ENCODE data around the gene SH3RF3. TPM values are rescaled to one million over a fixed set of nuclear protein-coding genes. Genes with fewer than 3 reads are reported as not detected.

Gene SH3RF3
- total RNA-seq, 2 donors from 2014 or later = 8.0 to 8.8 TPM

- H3K27ac ChIP-seq = no peak overlapping the region
- peak; percentile 36 for DNase-seq (ENCODE audit: low spot score)
- no peaks in the 10 kb centered on the region for H3K36me3 ChIP-seq
- H3K9me3 ChIP-seq = no peaks in the 10 kb centered on the region
- TF ChIP-seq CTCF (IDR thresholded peaks at IDR 0.05) = no peak
- H3K4me3 ChIP-seq = no peak overlapping the region
- H3K4me1 ChIP-seq = peaks cover 0 to 8% of the 10 kb centered on the region in 2 donors
- no peaks in the 10 kb centered on the region for H3K27me3 ChIP-seq
Observed at GRCh38 chr2:109225170-109225782, 96.3 kb downstream of the SH3RF3 start.

- peak; percentile 55 for DNase-seq (ENCODE audit: low spot score)
- no peak overlapping the region for H3K27ac ChIP-seq
- H3K27me3 ChIP-seq = no peaks in the 10 kb centered on the region
- H3K36me3 ChIP-seq = no peaks in the 10 kb centered on the region
- H3K4me3 ChIP-seq = no peak overlapping the region
- TF ChIP-seq CTCF (IDR thresholded peaks at IDR 0.05) = no peak
- H3K9me3 ChIP-seq = no peaks in the 10 kb centered on the region
- peaks cover 0 to 17% of the 10 kb centered on the region in 2 donors for H3K4me1 ChIP-seq
Observed at GRCh38 chr2:109226128-109226527, 97.1 kb downstream of the SH3RF3 start.

DNA sequence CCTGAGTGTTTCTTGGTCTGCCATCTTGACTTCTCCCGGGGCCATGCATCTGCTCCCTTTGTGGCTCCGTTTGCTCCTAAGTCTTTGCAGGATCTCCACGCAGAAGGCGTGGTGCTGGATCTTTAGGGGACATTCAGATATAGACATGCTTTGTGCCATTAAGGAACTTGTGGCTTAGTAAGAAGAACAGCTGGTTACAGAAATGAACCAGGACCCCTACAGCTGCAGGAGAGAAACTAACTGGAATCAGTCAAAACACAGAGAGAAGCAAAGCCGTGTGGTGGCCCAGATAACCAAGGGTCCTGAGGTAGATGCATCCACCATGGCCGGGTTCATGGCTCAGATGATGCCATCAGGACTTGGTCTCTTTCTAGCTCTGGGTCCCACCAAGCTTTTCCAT is 97.6 kb downstream of the SH3RF3 start:
- DNase-seq (ENCODE audit: low spot score) = peak; percentile 34
- Histone ChIP-seq H3K36me3 (no peaks in the 10 kb centered on the region), H3K27me3 (no peaks in the 10 kb centered on the region), H3K4me3 (no peak overlapping the region), H3K9me3 (no peaks in the 10 kb centered on the region), H3K27ac (no peak overlapping the region), H3K4me1 (peaks cover 0 to 22% of the 10 kb centered on the region in 2 donors)
- no peak for TF ChIP-seq CTCF (IDR thresholded peaks at IDR 0.05)

DNA sequence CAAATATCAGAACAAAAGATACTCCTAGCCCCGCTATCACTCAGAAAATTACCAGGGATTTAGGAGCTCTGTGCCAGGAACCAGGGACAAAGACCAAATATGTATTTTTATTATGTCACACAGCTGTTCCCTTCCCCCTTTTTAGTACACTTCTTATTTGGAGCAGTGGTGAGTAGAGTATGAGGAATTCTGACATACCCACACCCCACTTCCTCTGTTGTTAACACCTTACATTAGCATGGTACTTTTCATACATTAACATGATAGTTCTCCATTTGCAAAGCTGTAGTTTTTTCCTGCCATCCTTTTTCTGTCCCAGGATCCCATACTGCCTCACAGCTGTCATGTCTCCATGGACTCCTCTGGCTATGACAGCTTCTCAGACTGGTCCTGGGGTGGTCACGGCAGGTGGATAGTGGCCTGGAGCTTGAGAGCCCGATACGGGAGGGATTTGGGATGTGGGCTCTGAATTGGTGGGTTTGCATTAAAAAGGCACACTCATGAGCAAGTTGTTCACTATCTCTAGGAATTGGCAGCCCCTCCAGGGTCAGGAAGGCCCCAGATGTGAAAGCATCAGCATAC is 100.2 kb downstream of the SH3RF3 start:
- H3K9me3 ChIP-seq = no peaks in the 10 kb centered on the region
- no peak for TF ChIP-seq CTCF (IDR thresholded peaks at IDR 0.05)
- peak; percentile 52 for DNase-seq (ENCODE audit: low spot score)
- no peaks in the 10 kb centered on the region for H3K27me3 ChIP-seq
- H3K36me3 ChIP-seq = no peaks in the 10 kb centered on the region
- H3K27ac ChIP-seq = no peak overlapping the region
- no peak overlapping the region for H3K4me3 ChIP-seq
- H3K4me1 ChIP-seq = peaks cover 0 to 20% of the 10 kb centered on the region in 2 donors

GRCh38 chr2:109230941-109231420 is 102.0 kb downstream of the SH3RF3 start:
- TF ChIP-seq CTCF (IDR thresholded peaks at IDR 0.05) = no peak
- H3K9me3 ChIP-seq = no peaks in the 10 kb centered on the region
- H3K4me1 ChIP-seq = peaks cover 0 to 28% of the 10 kb centered on the region in 2 donors
- no peaks in the 10 kb centered on the region for H3K27me3 ChIP-seq
- no peaks in the 10 kb centered on the region for H3K36me3 ChIP-seq
- peak; percentile 60 for DNase-seq (ENCODE audit: low spot score)
- no peak overlapping the region for H3K4me3 ChIP-seq
- peak overlapping the region; percentile 20 to 35 for H3K27ac ChIP-seq
